ENCODE data around the gene MYLK2. TPM values are rescaled to one million over a fixed set of nuclear protein-coding genes. Genes with fewer than 3 reads are reported as not detected.

MYLK2 gene
- total and polyA plus RNA-seq, 10 of the 15 experiments (the other 5 are each of a cell fraction or from before 2014, with no cell fraction given): 0.04 to 0.67 (median 0.18) TPM; not detected in 1

GRCh38 chr20:31808481-31808880 is 10.7 kb upstream of the MYLK2 start:
- Histone ChIP-seq H3K4me3 (no peak overlapping the region), H3K9ac (ENCODE audit: control insufficient read depth, insufficient read depth, low read length) (no peak overlapping the region), H3K4me2 (ENCODE audit: control insufficient read depth, insufficient read depth) (no peak overlapping the region), H3K79me2 (ENCODE audit: control insufficient read depth, insufficient read depth, low read length) (no peaks in the 10 kb centered on the region), H3K9me3 (replicated peaks; ENCODE audit: control insufficient read depth, insufficient read depth, low read length) (no peaks in the 10 kb centered on the region), H3K4me1 (ENCODE audit: control insufficient read depth, insufficient read depth, low read length) (no peaks in the 10 kb centered on the region; the same call in 1 of the 2 replicates), H4K20me1 (ENCODE audit: control insufficient read depth, insufficient read depth) (no peaks in the 10 kb centered on the region), H2AFZ (ENCODE audit: control insufficient read depth, low read depth, low read length) (no peak overlapping the region), H3K27me3 (replicated peaks in 1 of 2; ENCODE audit: control insufficient read depth in 2 of 2, insufficient read depth in 2 of 2, low read length in 1 of 2) (no peaks in the 10 kb centered on the region), H3K27ac (ENCODE audit: control insufficient read depth, insufficient read depth) (no peak overlapping the region), H3K36me3 (ENCODE audit: control insufficient read depth in 2 of 2, insufficient read depth in 2 of 2, low read length in 1 of 2) (peaks cover under 1 to 3% of the 10 kb centered on the region in 2 experiments)
- no TSS peak for BruUV-seq (replicated peaks)
- ChIA-PET POLR2A (no interaction called here), CTCF (interaction anchor here (2.0 to 3.1 kb wide), 2 partner anchors 38 to 223 kb away, joined by 7 to 12 read pairs; no protein-coding TSS in a partner anchor), SMC1A (ENCODE audit: uncharacterized antibody, unreplicated experiment) (interaction anchor here (1.2 kb wide), 1 partner anchor 15 kb away, joined by 3 read pairs; no protein-coding TSS in a partner anchor), RAD21 (ENCODE audit: unreplicated experiment) (no interaction called here)
- FAIRE-seq (no peak), DNase-seq (ENCODE audit: low read depth, low spot score) (no peak), ATAC-seq (no peak)
- intact Hi-C loops (cut with micrococcal nuclease; ENCODE audit: unreplicated experiment) (no loop called here), in situ Hi-C loops (cut with MboI) (no loop called here)
- 75% methylated on average over 3 of the region's 3 CpGs for WGBS (ENCODE audit: insufficient coverage, insufficient replicate concordance, low lambda C conversion rate, missing lambda C conversion rate)
- TF ChIP-seq RELA (IDR thresholded peaks at IDR 0.05; ENCODE audit: borderline replicate concordance, partially characterized antibody) (no peak), MYC (IDR thresholded peaks at IDR 0.05; ENCODE audit: insufficient read depth, insufficient read length, insufficient replicate concordance, low read length, severe bottlenecking) (no peak)
- TF ChIP-seq, protein P1, sequence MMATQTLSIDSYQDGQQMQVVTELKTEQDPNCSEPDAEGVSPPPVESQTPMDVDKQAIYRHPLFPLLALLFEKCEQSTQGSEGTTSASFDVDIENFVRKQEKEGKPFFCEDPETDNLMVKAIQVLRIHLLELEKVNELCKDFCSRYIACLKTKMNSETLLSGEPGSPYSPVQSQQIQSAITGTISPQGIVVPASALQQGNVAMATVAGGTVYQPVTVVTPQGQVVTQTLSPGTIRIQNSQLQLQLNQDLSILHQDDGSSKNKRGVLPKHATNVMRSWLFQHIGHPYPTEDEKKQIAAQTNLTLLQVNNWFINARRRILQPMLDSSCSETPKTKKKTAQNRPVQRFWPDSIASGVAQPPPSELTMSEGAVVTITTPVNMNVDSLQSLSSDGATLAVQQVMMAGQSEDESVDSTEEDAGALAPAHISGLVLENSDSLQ (IDR thresholded peaks at IDR 0.05): no peak

- Histone ChIP-seq H3K4me2 (ENCODE audit: control insufficient read depth, insufficient read depth) (no peak overlapping the region), H3K4me3 (no peak overlapping the region), H3K79me2 (ENCODE audit: control insufficient read depth, insufficient read depth, low read length) (no peaks in the 10 kb centered on the region), H3K27me3 (replicated peaks in 1 of 2; ENCODE audit: control insufficient read depth in 2 of 2, insufficient read depth in 2 of 2, low read length in 1 of 2) (no peaks in the 10 kb centered on the region), H3K27ac (ENCODE audit: control insufficient read depth, insufficient read depth) (no peak overlapping the region), H2AFZ (ENCODE audit: control insufficient read depth, low read depth, low read length) (no peak overlapping the region), H3K4me1 (ENCODE audit: control insufficient read depth, insufficient read depth, low read length) (no peaks in the 10 kb centered on the region; the same call in 1 of the 2 replicates), H3K9me3 (replicated peaks; ENCODE audit: control insufficient read depth, insufficient read depth, low read length) (no peaks in the 10 kb centered on the region), H3K9ac (ENCODE audit: control insufficient read depth, insufficient read depth, low read length) (no peak overlapping the region), H4K20me1 (ENCODE audit: control insufficient read depth, insufficient read depth) (no peaks in the 10 kb centered on the region), H3K36me3 (ENCODE audit: control insufficient read depth in 2 of 2, insufficient read depth in 2 of 2, low read length in 1 of 2) (peaks cover 0 to 2% of the 10 kb centered on the region in 2 experiments; a peak in 3 of 4 replicates)
- WGBS (ENCODE audit: insufficient coverage, insufficient replicate concordance, low lambda C conversion rate, missing lambda C conversion rate): 97% methylated on average over 3 of the region's 3 CpGs
- ChIA-PET RAD21 (ENCODE audit: unreplicated experiment) (no interaction called here), CTCF (interaction anchor here (0.6 to 3.1 kb wide), 3 partner anchors 24 to 42 kb away, joined by 3 to 12 read pairs (median 4); no protein-coding TSS in a partner anchor), POLR2A (no interaction called here), SMC1A (ENCODE audit: uncharacterized antibody, unreplicated experiment) (no interaction called here)
- BruUV-seq (replicated peaks): no TSS peak
- in situ Hi-C loops (cut with MboI): no loop called here
- ATAC-seq: no peak
- no peak for FAIRE-seq
- DNase-seq (ENCODE audit: low read depth, low spot score): no peak
- intact Hi-C loops (cut with micrococcal nuclease; ENCODE audit: unreplicated experiment): no loop called here
- TF ChIP-seq MLLT1 (IDR thresholded peaks at IDR 0.05) (no peak), SP1 (IDR thresholded peaks at IDR 0.05; ENCODE audit: low read depth, low read length) (no peak), PAX5 (IDR thresholded peaks at IDR 0.05; ENCODE audit: borderline replicate concordance, low read depth, low read length) (no peak), NFIC (IDR thresholded peaks at IDR 0.05; ENCODE audit: low read depth, low read length) (no peak), KDM1A (IDR thresholded peaks at IDR 0.05; ENCODE audit: borderline replicate concordance) (no peak), ZSCAN29 (IDR thresholded peaks at IDR 0.05) (no peak), E2F8 (IDR thresholded peaks at IDR 0.05; ENCODE audit: low read depth, partially characterized antibody) (no peak)
- TF ChIP-seq, protein P2, sequence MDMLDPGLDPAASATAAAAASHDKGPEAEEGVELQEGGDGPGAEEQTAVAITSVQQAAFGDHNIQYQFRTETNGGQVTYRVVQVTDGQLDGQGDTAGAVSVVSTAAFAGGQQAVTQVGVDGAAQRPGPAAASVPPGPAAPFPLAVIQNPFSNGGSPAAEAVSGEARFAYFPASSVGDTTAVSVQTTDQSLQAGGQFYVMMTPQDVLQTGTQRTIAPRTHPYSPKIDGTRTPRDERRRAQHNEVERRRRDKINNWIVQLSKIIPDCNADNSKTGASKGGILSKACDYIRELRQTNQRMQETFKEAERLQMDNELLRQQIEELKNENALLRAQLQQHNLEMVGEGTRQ (IDR thresholded peaks at IDR 0.05; ENCODE audit: borderline replicate concordance, low read depth, low read length): no peak
Observed at GRCh38 chr20:31809661-31810060, 9.5 kb upstream of the MYLK2 start.

All from GM12878 (cell line).